T-helper 2 cell treated with Interferon-gamma antibody and Interleukin-4, amounts not matched to agents 5 μg/mL and 100 μg/mL, for 36 hours (primary cell): Measurements from ENCODE around the gene PTBP1.

ENCODE experiments used
- DNase-seq: peaks from one replicate; pipeline ENCODE4 v3.0.0; 2021; ENCODE audit warnings: low spot score
- H3K27ac Mint-ChIP-seq: one replicate; pipeline ENCODE4 v1.8.0; 2021; ENCODE audit warnings: mild to moderate bottlenecking, mixed read lengths
- H3K27me3 Mint-ChIP-seq: one replicate; pipeline ENCODE4 v1.8.0; 2021; ENCODE audit warnings: low read depth, mixed read lengths
- H3K36me3 Mint-ChIP-seq: one replicate; pipeline ENCODE4 v1.8.0; 2021; ENCODE audit warnings: low read depth, mixed read lengths
- H3K4me1 Mint-ChIP-seq: one replicate; pipeline ENCODE4 v1.8.0; 2021; ENCODE audit warnings: low read depth, mixed read lengths
- H3K4me3 Mint-ChIP-seq: one replicate; pipeline ENCODE4 v1.8.0; 2022; ENCODE audit warnings: mild to moderate bottlenecking, moderate library complexity, mixed read lengths
- H3K9me3 Mint-ChIP-seq: one replicate; pipeline ENCODE4 v1.8.0; 2021; ENCODE audit warnings: mixed read lengths

PTBP1 gene

GRCh38 chr19:763869-764268 lies 33.4 kb upstream of the PTBP1 start:
- Mint-ChIP-seq H3K4me1 (no peaks in the 10 kb centered on the region), H3K36me3 (no peaks in the 10 kb centered on the region), H3K9me3 (peaks cover 3% of the 10 kb centered on the region), H3K27ac (no peak overlapping the region), H3K4me3 (no peak overlapping the region), H3K27me3 (no peaks in the 10 kb centered on the region)
- DNase-seq, result no peak

- no peak for DNase-seq
- H3K36me3 Mint-ChIP-seq, result no peaks in the 10 kb centered on the region
- H3K9me3 Mint-ChIP-seq, result peaks cover 3% of the 10 kb centered on the region
- no peaks in the 10 kb centered on the region for H3K4me1 Mint-ChIP-seq
- no peak overlapping the region for H3K4me3 Mint-ChIP-seq
- H3K27ac Mint-ChIP-seq, result no peak overlapping the region
- no peaks in the 10 kb centered on the region for H3K27me3 Mint-ChIP-seq
Observed at GRCh38 chr19:764301-764700, 33.0 kb upstream of the PTBP1 start.

- no peaks in the 10 kb centered on the region for H3K36me3 Mint-ChIP-seq
- H3K4me1 Mint-ChIP-seq, result peaks cover 1% of the 10 kb centered on the region
- no peak overlapping the region for H3K27ac Mint-ChIP-seq
- H3K9me3 Mint-ChIP-seq, result no peaks in the 10 kb centered on the region
- H3K27me3 Mint-ChIP-seq, result no peaks in the 10 kb centered on the region
- DNase-seq, result no peak
- H3K4me3 Mint-ChIP-seq, result no peak overlapping the region
Observed at GRCh38 chr19:765179-765738, 32.0 kb upstream of the PTBP1 start.

- no peak overlapping the region for H3K4me3 Mint-ChIP-seq
- no peak for DNase-seq
- H3K9me3 Mint-ChIP-seq, result no peaks in the 10 kb centered on the region
- no peaks in the 10 kb centered on the region for H3K36me3 Mint-ChIP-seq
- H3K27ac Mint-ChIP-seq, result no peak overlapping the region
- peaks cover 3% of the 10 kb centered on the region for H3K4me1 Mint-ChIP-seq
- H3K27me3 Mint-ChIP-seq, result peaks cover 2% of the 10 kb centered on the region
Observed at GRCh38 chr19:768424-768823, 28.8 kb upstream of the PTBP1 start.

- peaks cover 2% of the 10 kb centered on the region for H3K27me3 Mint-ChIP-seq
- no peaks in the 10 kb centered on the region for H3K9me3 Mint-ChIP-seq
- no peak overlapping the region for H3K4me3 Mint-ChIP-seq
- no peaks in the 10 kb centered on the region for H3K36me3 Mint-ChIP-seq
- peaks cover 3% of the 10 kb centered on the region for H3K4me1 Mint-ChIP-seq
- no peak for DNase-seq
- H3K27ac Mint-ChIP-seq, result no peak overlapping the region
Observed at GRCh38 chr19:769616-770015, 27.6 kb upstream of the PTBP1 start.

- Mint-ChIP-seq H3K27ac (no peak overlapping the region), H3K36me3 (no peaks in the 10 kb centered on the region), H3K4me1 (peaks cover 3% of the 10 kb centered on the region), H3K9me3 (no peaks in the 10 kb centered on the region), H3K4me3 (no peak overlapping the region), H3K27me3 (peaks cover 2% of the 10 kb centered on the region)
- DNase-seq, result no peak
Observed at GRCh38 chr19:771332-771785, 25.9 kb upstream of the PTBP1 start.

- Mint-ChIP-seq H3K4me1 (peaks cover 3% of the 10 kb centered on the region), H3K27ac (no peak overlapping the region), H3K9me3 (no peaks in the 10 kb centered on the region), H3K4me3 (no peak overlapping the region), H3K27me3 (peaks cover 2% of the 10 kb centered on the region), H3K36me3 (no peaks in the 10 kb centered on the region)
- DNase-seq, result no peak
Observed at GRCh38 chr19:772063-772462, 25.2 kb upstream of the PTBP1 start.

GRCh38 chr19:772730-773436 lies 24.4 kb upstream of the PTBP1 start:
- Mint-ChIP-seq H3K9me3 (no peaks in the 10 kb centered on the region), H3K36me3 (no peaks in the 10 kb centered on the region), H3K4me1 (peaks cover 3% of the 10 kb centered on the region), H3K27me3 (peaks cover 2% of the 10 kb centered on the region), H3K27ac (no peak overlapping the region), H3K4me3 (no peak overlapping the region)
- no peak for DNase-seq

GRCh38 chr19:776549-776948 lies 20.7 kb upstream of the PTBP1 start:
- Mint-ChIP-seq H3K4me3 (no peak overlapping the region), H3K9me3 (no peaks in the 10 kb centered on the region), H3K27ac (no peak overlapping the region), H3K27me3 (peaks cover 2% of the 10 kb centered on the region), H3K36me3 (no peaks in the 10 kb centered on the region), H3K4me1 (no peaks in the 10 kb centered on the region)
- no peak for DNase-seq

GRCh38 chr19:778910-779653 lies 18.2 kb upstream of the PTBP1 start:
- Mint-ChIP-seq H3K27me3 (no peaks in the 10 kb centered on the region), H3K36me3 (no peaks in the 10 kb centered on the region), H3K4me1 (no peaks in the 10 kb centered on the region), H3K4me3 (no peak overlapping the region), H3K27ac (no peak overlapping the region), H3K9me3 (no peaks in the 10 kb centered on the region)
- DNase-seq, result no peak

GRCh38 chr19:780935-781334 lies 16.3 kb upstream of the PTBP1 start:
- no peak overlapping the region for H3K4me3 Mint-ChIP-seq
- no peak overlapping the region for H3K27ac Mint-ChIP-seq
- H3K27me3 Mint-ChIP-seq, result no peaks in the 10 kb centered on the region
- H3K36me3 Mint-ChIP-seq, result no peaks in the 10 kb centered on the region
- H3K4me1 Mint-ChIP-seq, result no peaks in the 10 kb centered on the region
- no peaks in the 10 kb centered on the region for H3K9me3 Mint-ChIP-seq
- DNase-seq, result no peak

GRCh38 chr19:781800-782184 lies 15.5 kb upstream of the PTBP1 start:
- H3K27ac Mint-ChIP-seq, result no peak overlapping the region
- DNase-seq, result no peak

GRCh38 chr19:782185-782877 lies 14.9 kb upstream of the PTBP1 start:
- Mint-ChIP-seq H3K4me3 (no peak overlapping the region), H3K36me3 (no peaks in the 10 kb centered on the region), H3K9me3 (no peaks in the 10 kb centered on the region), H3K27ac (no peak overlapping the region), H3K4me1 (no peaks in the 10 kb centered on the region), H3K27me3 (no peaks in the 10 kb centered on the region)
- DNase-seq, result no peak

More at GRCh38 chr19:781800-782184, 15.5 kb upstream of the PTBP1 start:
- Mint-ChIP-seq H3K36me3 (no peaks in the 10 kb centered on the region), H3K4me3 (no peak overlapping the region), H3K27me3 (no peaks in the 10 kb centered on the region), H3K4me1 (no peaks in the 10 kb centered on the region), H3K9me3 (no peaks in the 10 kb centered on the region)
